HEK293 (cell line): ENCODE results near the gene SIRT7.

Source experiments
- CTCF ChIA-PET: fragments of 350-600 bp; formaldehyde crosslinking; extraction: SDS; loops from one replicate; lab custom pipeline; 2021; ENCODE audit warnings: antibody characterized with exemption; lab: Yijun Ruan, JAX
- POLR2A ChIA-PET: fragments of 300-600 bp; formaldehyde crosslinking; extraction: SDS; loops from one replicate; lab custom pipeline; 2020; ENCODE audit warnings: antibody characterized with exemption, inconsistent platforms; lab: Yijun Ruan, JAX
- H3K27ac ChIP-seq: fragments of 200-500 bp; sonication (Bioruptor generic); 2 replicates; pipeline ENCODE4 v1.5.1; 2014; ENCODE audit warnings: low read depth, low read length, control low read depth, inconsistent platforms; ENCODE audit errors: extremely low read depth
- H3K36me3 ChIP-seq, 2 experiments: fragments of 200-500 bp in 1 of 2; sonication (Bioruptor generic) in 1 of 2; 1 replicate in 1 of 2; 2 replicates in 1 of 2; pipeline ENCODE4 v1.5.1; 2014 to 2017; ENCODE audit warnings: inconsistent platforms in 2 of 2, low read length in 2 of 2; ENCODE audit not compliant: control insufficient read depth in 2 of 2, insufficient read depth in 1 of 2
- H3K4me1 ChIP-seq: fragments of 200-500 bp; sonication (Bioruptor generic); 2 replicates; pipeline ENCODE4 v1.5.1; 2014; ENCODE audit warnings: mild to moderate bottlenecking, low read length, inconsistent platforms; ENCODE audit not compliant: control insufficient read depth, insufficient read depth
- H3K4me3 ChIP-seq: 2 replicates; pipeline ENCODE4 v1.5.1; 2011; ENCODE audit warnings: low read depth, mild to moderate bottlenecking, control low read depth, low read length, moderate library complexity
- H3K9me3 ChIP-seq: fragments of 200-500 bp; sonication (Bioruptor generic); 2 replicates; pipeline ENCODE4 v1.5.1; 2014; ENCODE audit warnings: low read depth, low read length, inconsistent platforms; ENCODE audit not compliant: control insufficient read depth, insufficient read depth
- GFI1B ChIP-seq: fragments of 450-650 bp; formaldehyde crosslinking; IDR thresholded peaks from 2 replicates; pipeline ENCODE4 v1.5.1; 2016; ENCODE audit warnings: missing biosample characterization, missing genetic modification characterization
- HIC1 ChIP-seq: fragments of 450-650 bp; formaldehyde crosslinking; IDR thresholded peaks from 2 replicates; pipeline ENCODE4 v1.5.1; 2016; ENCODE audit warnings: missing biosample characterization, missing genetic modification characterization
- KLF16 ChIP-seq: fragments of 450-650 bp; formaldehyde crosslinking; IDR thresholded peaks from 2 replicates; pipeline ENCODE4 v1.5.1; 2017; ENCODE audit warnings: missing biosample characterization, missing genetic modification characterization
- KLF9 ChIP-seq: fragments of 450-650 bp; formaldehyde crosslinking; IDR thresholded peaks from 2 replicates; pipeline ENCODE4 v1.5.1; 2016; ENCODE audit warnings: missing biosample characterization, missing genetic modification characterization, low read depth
- PBX3 ChIP-seq: sonication (generic); formaldehyde crosslinking; IDR thresholded peaks from 2 replicates; pipeline ENCODE4 v1.8.1; 2022; ENCODE audit warnings: mild to moderate bottlenecking, moderate library complexity, missing genetic modification reagents
- ZBTB48 ChIP-seq: fragments of 450-650 bp; formaldehyde crosslinking; IDR thresholded peaks from 2 replicates; pipeline ENCODE4 v1.5.1; 2016; ENCODE audit warnings: missing biosample characterization, missing genetic modification characterization
- ZNF133 ChIP-seq: fragments of 450-650 bp; formaldehyde crosslinking; IDR thresholded peaks from 2 replicates; pipeline ENCODE4 v1.5.1; 2016; ENCODE audit warnings: missing biosample characterization, missing genetic modification characterization
- ZNF138 ChIP-seq: fragments of 450-650 bp; formaldehyde crosslinking; IDR thresholded peaks from 2 replicates; pipeline ENCODE4 v1.5.1; 2016; ENCODE audit warnings: missing biosample characterization, missing genetic modification characterization, borderline replicate concordance
- ZNF140 ChIP-seq: fragments of 450-650 bp; formaldehyde crosslinking; IDR thresholded peaks from 2 replicates; pipeline ENCODE4 v1.5.1; 2016; ENCODE audit warnings: missing biosample characterization, missing genetic modification characterization
- ZNF157 ChIP-seq: fragments of 450-650 bp; formaldehyde crosslinking; IDR thresholded peaks from 2 replicates; pipeline ENCODE4 v1.5.1; 2016; ENCODE audit warnings: missing biosample characterization, missing genetic modification characterization
- ZNF184 ChIP-seq: fragments of 450-650 bp; IDR thresholded peaks from 2 replicates; pipeline ENCODE4 v1.5.1; 2018; ENCODE audit warnings: missing biosample characterization, mild to moderate bottlenecking, missing genetic modification characterization
- ZNF248 ChIP-seq: fragments of 450-650 bp; formaldehyde crosslinking; IDR thresholded peaks from 2 replicates; pipeline ENCODE4 v1.5.1; 2017; ENCODE audit warnings: missing biosample characterization, missing genetic modification characterization
- ZNF26 ChIP-seq: fragments of 450-650 bp; formaldehyde crosslinking; IDR thresholded peaks from 2 replicates; pipeline ENCODE4 v1.5.1; 2016; ENCODE audit warnings: missing biosample characterization, missing genetic modification characterization
- ZNF37A ChIP-seq: fragments of 450-650 bp; IDR thresholded peaks from 2 replicates; pipeline ENCODE4 v1.5.1; 2018; ENCODE audit warnings: missing biosample characterization, missing genetic modification characterization
- ZNF423 ChIP-seq: fragments of 450-650 bp; formaldehyde crosslinking; IDR thresholded peaks from 2 replicates; pipeline ENCODE4 v1.5.1; 2016; ENCODE audit warnings: missing biosample characterization, missing genetic modification characterization
- ZNF558 ChIP-seq: fragments of 450-650 bp; formaldehyde crosslinking; IDR thresholded peaks from 2 replicates; pipeline ENCODE4 v1.5.1; 2016; ENCODE audit warnings: missing biosample characterization, missing genetic modification characterization
- ZNF645 ChIP-seq: fragments of 450-650 bp; formaldehyde crosslinking; IDR thresholded peaks from 2 replicates; pipeline ENCODE4; 2016; ENCODE audit warnings: missing biosample characterization, missing genetic modification characterization
- ZNF704 ChIP-seq: fragments of 450-650 bp; formaldehyde crosslinking; IDR thresholded peaks from 2 replicates; pipeline ENCODE4 v1.5.1; 2016; ENCODE audit warnings: missing biosample characterization, missing genetic modification characterization
- ZNF76 ChIP-seq: fragments of 450-650 bp; formaldehyde crosslinking; IDR thresholded peaks from 2 replicates; pipeline ENCODE4; 2016; ENCODE audit warnings: low read depth, missing biosample characterization, missing genetic modification characterization, borderline replicate concordance

The SIRT7 gene

GRCh38 chr17:81950501-81950900 lies 32.5 kb upstream of the SIRT7 start:
- Histone ChIP-seq H3K4me1 (no peaks in the 10 kb centered on the region), H3K4me3 (no peak overlapping the region), H3K27ac (no peak overlapping the region), H3K9me3 (no peaks in the 10 kb centered on the region), H3K36me3 (no peaks in the 10 kb centered on the region)
- no peak for TF ChIP-seq ZBTB48 (tag by site-specific recombination)
- no peak for TF ChIP-seq ZNF423
- TF ChIP-seq ZNF184 (tag by site-specific recombination), result no peak
- no peak for TF ChIP-seq ZNF37A (tag by site-specific recombination)
- TF ChIP-seq KLF16 (tag by site-specific recombination), result no peak
- no peak for TF ChIP-seq ZNF248 (tag by site-specific recombination)
- no peak for TF ChIP-seq ZNF26 (tag by site-specific recombination)
- TF ChIP-seq ZNF558, result no peak
- TF ChIP-seq ZNF133, result no peak
- no peak for TF ChIP-seq HIC1
- no peak for TF ChIP-seq ZNF704
- TF ChIP-seq ZNF645 (tag by site-specific recombination), result no peak
- TF ChIP-seq ZNF138 (tag by site-specific recombination), result no peak
- no peak for TF ChIP-seq ZNF76 (tag by site-specific recombination)
- no peak for TF ChIP-seq ZNF140
- no peak for TF ChIP-seq GFI1B (tag by site-specific recombination)
- TF ChIP-seq PBX3 (CRISPR knock-in tag), result no peak
- no peak for TF ChIP-seq ZNF157 (tag by site-specific recombination)
- no peak for TF ChIP-seq KLF9 (tag by site-specific recombination)
- ChIA-PET CTCF (interaction anchor here (0.7 to 1.8 kb wide), 2 partner anchors 9 to 85 kb away, joined by 5 to 8 read pairs; no protein-coding TSS in a partner anchor), POLR2A (interaction anchor here (1.0 kb wide), 1 partner anchor 17 kb away, joined by 10 read pairs; no protein-coding TSS in a partner anchor)
